OCI-M2 (cell line): Measurements from ENCODE around the gene CAPN8.
"Not testable (repeated sequence)": the region's sequence is repeated elsewhere in the genome, so short reads cannot be mapped to it uniquely, and the experiment has no call there.

Experiments
- DNase-seq: peaks from one replicate; lab custom pipeline; 2025; ENCODE audit not compliant: unreplicated experiment; lab: John Stamatoyannopoulos, UW

CAPN8 gene

GRCh38 chr1:223534677-223535076, 130.8 kb downstream of the CAPN8 start:
- no peak for DNase-seq

GRCh38 chr1:223533708-223534107, 131.8 kb downstream of the CAPN8 start:
- no peak for DNase-seq

GRCh38 chr1:223531742-223532341, 133.7 kb downstream of the CAPN8 start:
- DNase-seq: no peak

- no peak for DNase-seq
Observed at GRCh38 chr1:223525957-223526356, 139.5 kb downstream of the CAPN8 start.

GRCh38 chr1:223525546-223525945, 140.0 kb downstream of the CAPN8 start:
- DNase-seq: no peak

- DNase-seq: no peak
Observed at GRCh38 chr1:223524930-223525451, 140.5 kb downstream of the CAPN8 start.

- no peak for DNase-seq
Observed at GRCh38 chr1:223521150-223521549, 144.4 kb downstream of the CAPN8 start.

- no peak for DNase-seq
Observed at GRCh38 chr1:223520200-223520599, 145.3 kb downstream of the CAPN8 start.

- no peak for DNase-seq
Observed at GRCh38 chr1:223519116-223519515, 146.4 kb downstream of the CAPN8 start.

- not testable (repeated sequence) for DNase-seq
Observed at GRCh38 chr1:223518553-223518952, 146.9 kb downstream of the CAPN8 start.

- no peak for DNase-seq
Observed at GRCh38 chr1:223515926-223516325, 149.6 kb downstream of the CAPN8 start.

- DNase-seq: no peak
Observed at GRCh38 chr1:223515421-223515820, 150.1 kb downstream of the CAPN8 start.

- no peak for DNase-seq
Observed at GRCh38 chr1:223514644-223515043, 150.9 kb downstream of the CAPN8 start.

GRCh38 chr1:223513309-223513708, 152.2 kb downstream of the CAPN8 start:
- no peak for DNase-seq

- DNase-seq: no peak
Observed at GRCh38 chr1:223512057-223512456, 153.4 kb downstream of the CAPN8 start.

- no peak for DNase-seq
Observed at GRCh38 chr1:223508796-223509195, 156.7 kb downstream of the CAPN8 start.

GRCh38 chr1:223504741-223505140, 160.8 kb downstream of the CAPN8 start:
- DNase-seq: no peak

GRCh38 chr1:223503348-223503747, 162.2 kb downstream of the CAPN8 start:
- no peak for DNase-seq

- no peak for DNase-seq
Observed at GRCh38 chr1:223500560-223501425, 164.7 kb downstream of the CAPN8 start.

GRCh38 chr1:223496883-223497282, 168.6 kb downstream of the CAPN8 start:
- no peak for DNase-seq

GRCh38 chr1:223494926-223495645, 170.4 kb downstream of the CAPN8 start:
- no peak for DNase-seq

- DNase-seq: no peak
Observed at GRCh38 chr1:223492044-223492443, 173.5 kb downstream of the CAPN8 start.
